ENCODE results near the gene TIGD7.
A peak's percentile ranks its signal among the peaks of the same experiment; 100 is the strongest.

TIGD7 gene, protein sequence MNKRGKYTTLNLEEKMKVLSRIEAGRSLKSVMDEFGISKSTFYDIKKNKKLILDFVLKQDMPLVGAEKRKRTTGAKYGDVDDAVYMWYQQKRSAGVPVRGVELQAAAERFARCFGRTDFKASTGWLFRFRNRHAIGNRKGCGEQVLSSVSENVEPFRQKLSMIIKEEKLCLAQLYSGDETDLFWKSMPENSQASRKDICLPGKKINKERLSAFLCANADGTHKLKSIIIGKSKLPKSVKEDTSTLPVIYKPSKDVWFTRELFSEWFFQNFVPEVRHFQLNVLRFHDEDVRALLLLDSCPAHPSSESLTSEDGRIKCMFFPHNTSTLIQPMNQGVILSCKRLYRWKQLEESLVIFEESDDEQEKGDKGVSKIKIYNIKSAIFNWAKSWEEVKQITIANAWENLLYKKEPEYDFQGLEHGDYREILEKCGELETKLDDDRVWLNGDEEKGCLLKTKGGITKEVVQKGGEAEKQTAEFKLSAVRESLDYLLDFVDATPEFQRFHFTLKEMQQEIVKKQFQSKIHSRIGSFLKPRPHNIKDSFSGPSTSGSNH

GRCh38 chr16:3305109-3306068 is at the start of gene TIGD7, which contains the start of gene ZNF75A:
Gene TIGD7 (minus strand): TSS chr16:3305430. CDS start chr16:3300614, 4,816 bp downstream.
Gene ZNF75A (plus strand): TSS chr16:3305497. CDS start chr16:3308429, 2,932 bp downstream.
- DNase-seq, result peak; percentile 53 to 97 (median 91)

DNA sequence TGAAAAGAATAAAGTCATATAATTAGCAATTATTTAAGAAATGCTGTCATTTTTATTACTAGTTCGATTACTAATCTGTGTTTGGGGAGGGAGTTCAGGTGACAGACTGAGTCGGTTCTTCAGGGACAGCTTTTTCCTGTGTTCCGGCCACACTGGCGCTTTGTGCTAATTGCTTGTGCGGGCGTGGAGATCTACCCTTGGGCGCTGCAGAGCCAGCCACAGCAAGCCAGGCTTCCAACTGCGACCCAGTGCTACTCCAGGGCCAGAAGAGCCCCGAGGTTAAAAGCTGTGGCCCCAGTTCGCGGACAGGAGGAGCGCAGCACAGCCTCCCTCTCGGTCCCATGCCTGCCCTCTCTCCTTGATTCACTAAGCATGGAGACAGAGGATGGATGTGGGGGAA is 43.9 kb upstream of the TIGD7 start:
- DNase-seq, result no peak

DNA sequence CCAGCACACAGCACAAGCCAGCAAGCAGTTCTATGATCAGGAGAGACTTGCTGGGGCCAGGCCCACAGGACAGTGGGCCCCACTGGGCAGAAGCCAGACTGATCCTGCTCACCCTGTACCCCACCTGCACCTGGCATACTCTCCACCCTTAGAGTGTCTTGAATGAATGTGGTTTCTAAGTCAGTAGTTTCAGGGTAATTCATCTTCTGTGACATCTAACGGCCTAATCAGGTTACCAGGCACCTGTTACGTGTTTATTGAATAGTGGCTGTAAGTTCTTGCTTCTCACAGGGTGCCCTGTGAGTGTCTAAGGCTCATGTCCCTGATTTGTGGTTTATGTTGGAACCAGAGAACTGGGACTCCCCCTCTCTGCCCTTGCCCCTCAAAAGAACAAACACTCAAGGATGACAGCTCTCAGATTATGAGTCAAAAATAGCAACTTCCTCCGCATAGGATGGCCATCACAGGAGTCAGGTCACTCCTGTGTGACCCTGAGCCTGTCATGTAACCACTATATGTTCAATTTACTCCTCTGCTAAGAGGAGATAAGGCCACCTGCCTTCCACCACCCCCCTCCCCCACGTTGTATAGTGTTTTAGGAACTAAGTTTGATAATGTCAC is 43.4 kb upstream of the TIGD7 start:
- DNase-seq, result no peak

DNA sequence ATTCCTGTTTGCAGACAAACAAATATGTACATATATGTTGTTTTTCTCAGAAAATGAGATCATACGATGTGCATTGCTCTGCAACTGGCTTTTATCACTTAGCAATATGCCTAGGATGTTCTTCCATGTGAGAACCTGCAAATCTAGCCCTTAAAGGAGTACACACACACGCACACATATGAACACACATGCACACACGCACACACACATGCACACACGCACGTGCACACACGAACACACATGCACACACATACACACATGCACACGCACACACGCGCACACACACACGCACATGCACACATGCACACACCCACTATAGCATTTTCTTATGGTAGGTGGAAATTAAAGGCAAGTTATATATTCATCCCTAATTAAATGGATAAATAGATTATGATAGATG is 42.4 kb upstream of the TIGD7 start:
- DNase-seq, result no peak

DNA sequence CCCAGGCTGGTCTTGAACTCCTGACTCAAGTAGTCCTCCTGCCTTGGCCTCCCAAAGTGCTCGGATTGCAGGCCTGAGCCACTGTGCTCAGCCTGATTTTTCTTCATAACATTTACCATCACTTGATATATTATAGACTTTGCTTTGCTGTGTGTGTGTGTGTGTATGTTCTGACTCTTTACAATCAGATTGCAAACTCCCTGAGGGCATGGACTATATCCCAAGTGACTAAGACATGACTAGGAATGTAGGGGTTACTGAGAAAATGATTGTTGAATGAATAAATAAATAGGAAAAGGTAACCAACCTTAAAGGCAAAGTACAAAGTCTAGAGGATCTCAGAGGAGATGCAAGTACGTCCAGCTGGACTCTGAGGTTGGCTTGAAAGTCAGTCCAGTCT is 40.8 kb upstream of the TIGD7 start:
- no peak for DNase-seq

GRCh38 chr16:3328643-3329042 is 23.4 kb upstream of the TIGD7 start:
- DNase-seq, result no peak

GRCh38 chr16:3328104-3328503 is 22.9 kb upstream of the TIGD7 start:
- no peak for DNase-seq

- DNase-seq, result no peak
Measured at GRCh38 chr16:3327514-3327913, 22.3 kb upstream of the TIGD7 start.

DNA sequence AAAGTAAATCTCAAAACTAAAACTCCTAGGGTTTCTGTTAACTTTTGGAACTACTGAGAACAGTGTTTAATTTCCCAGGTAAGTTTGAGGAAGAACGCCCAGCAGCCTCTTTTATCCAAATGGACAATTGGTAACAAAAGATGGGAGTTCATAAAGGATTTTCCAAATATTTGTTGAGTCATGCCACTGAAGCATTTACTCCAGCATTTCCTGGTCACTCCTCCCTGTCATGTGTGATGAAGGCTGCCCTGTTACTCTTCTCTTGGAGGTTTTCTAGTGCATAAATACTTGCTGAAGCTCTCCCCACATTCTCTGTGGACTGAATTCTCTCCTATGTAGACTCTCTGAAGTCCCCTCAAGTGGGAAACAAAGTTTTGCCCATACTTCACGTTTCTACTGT is 16.6 kb upstream of the TIGD7 start:
- no peak for DNase-seq

GRCh38 chr16:3317315-3317999 is 12.2 kb upstream of the TIGD7 start:
- DNase-seq, result no peak

DNA sequence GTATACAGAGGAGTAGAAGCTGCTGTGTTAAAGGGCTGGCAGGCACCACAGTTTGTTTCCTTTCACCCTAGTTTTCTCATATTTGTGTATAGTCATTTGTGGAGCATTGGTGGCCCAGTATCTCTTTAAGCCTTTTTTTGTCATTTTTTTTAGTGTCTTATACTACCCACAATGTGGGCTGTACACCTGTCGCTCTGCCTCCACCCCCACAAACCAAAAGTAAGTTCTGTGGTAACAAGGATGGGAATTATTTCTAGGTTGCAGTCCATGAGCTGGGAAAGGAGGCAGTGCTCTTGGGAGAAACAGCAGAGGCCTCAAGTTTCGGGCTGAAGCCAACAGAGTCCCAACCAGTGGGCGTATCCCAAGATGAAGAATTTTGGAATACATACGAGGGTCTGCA is 6.3 kb upstream of the TIGD7 start:
- no peak for DNase-seq

DNA sequence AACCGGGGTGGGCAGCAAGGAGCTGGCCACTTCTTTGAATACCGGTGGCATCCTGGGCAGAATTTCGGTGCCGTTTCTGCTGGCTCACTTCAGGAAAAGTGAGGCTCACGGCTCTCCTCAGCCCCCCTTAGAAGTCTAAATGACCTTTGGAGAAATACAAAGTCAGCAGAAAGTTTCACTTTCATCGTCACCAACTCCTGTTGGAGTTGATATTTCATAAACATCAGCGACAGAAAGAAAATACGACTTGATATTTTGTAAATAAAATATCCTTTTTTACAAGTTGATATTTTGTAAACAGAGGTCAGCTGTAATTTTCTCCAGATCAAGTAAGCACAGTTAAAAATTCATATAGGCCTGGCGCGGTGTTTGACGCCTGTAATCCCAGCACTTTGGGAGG is 848 bp upstream of the TIGD7 start:
- DNase-seq, result no peak

DNA sequence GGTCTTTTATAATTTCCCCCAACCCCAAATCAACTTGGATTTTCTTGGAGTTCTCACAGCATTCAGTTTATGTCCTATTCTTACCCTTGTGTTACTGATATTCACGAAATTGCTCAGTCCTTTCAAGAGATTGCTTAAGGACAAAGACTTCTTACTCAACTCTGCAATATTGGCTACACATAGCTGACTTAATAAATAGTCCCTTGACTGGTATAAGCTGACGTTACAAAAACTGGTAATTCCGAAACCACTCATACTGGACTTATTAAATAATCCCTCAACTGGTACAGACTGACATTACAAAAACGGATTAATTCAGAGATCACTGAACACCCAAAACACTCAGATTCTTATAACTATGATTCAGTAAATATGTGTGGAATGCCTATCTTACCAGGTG is 860 bp downstream of the TIGD7 start:
- DNase-seq, result no peak

DNA sequence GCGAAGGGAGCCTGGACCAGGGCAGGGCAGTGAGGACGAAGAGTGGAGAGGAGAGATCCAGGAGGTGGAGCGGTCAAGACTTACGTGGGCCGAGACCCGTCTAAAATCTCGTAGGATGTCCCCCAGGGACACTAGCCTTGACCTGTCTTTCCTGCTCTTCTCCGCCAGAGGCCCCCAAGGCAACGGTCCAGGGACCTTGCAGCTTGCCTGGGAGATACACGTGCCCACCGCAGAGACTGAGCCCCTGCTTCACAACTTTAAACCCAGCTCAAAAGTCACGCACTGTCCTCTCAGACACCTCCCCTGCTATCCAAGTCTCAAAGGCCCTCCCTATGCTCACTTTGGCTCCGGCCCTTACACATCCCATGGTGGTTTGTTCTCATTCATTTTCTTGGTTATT is 9.4 kb downstream of the TIGD7 start:
- peak in 11 of 56 donors; percentile 6 to 48 (median 14) for DNase-seq

DNA sequence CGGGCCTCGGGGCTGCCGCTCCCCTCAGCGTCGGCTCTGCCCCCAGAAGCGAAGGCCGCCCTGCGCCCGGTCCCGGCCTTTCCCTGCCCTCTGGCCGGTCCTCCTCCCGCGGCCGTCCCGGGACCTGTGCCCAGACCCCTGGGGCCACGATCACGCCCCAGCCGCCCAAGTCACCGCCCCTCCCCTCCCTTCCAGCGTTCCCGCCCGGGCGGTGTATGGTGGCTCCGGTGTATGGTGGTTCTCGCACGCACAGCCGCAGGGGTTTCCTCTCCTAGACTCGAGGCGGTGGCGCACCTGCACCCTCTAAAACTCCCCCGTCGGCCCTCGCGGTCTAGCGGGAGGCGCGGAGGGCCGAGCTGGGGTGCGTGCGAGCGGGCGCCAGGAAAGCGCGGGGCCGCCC is 10.0 kb downstream of the TIGD7 start:
- DNase-seq, result peak in 1 of 56 donors; percentile 4

DNA sequence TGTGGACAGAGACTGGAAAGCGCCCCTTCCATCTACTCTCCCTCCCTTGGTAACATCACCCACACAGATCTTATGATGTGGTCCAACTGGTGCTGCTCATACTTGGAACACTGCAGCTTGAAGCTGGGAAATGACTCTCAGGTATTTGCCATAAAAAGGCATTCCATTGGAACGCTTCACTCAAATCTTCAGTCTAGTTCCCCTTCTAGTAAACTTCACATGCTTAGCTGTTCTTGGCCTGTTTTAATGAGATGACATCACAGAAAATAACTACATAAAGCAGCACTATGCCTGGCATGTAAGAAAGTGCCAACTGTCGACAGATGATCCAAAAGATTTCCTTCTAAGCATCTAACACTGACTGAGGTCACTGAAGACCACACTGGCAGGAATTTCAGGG is 12.6 kb downstream of the TIGD7 start:
- no peak for DNase-seq

DNA sequence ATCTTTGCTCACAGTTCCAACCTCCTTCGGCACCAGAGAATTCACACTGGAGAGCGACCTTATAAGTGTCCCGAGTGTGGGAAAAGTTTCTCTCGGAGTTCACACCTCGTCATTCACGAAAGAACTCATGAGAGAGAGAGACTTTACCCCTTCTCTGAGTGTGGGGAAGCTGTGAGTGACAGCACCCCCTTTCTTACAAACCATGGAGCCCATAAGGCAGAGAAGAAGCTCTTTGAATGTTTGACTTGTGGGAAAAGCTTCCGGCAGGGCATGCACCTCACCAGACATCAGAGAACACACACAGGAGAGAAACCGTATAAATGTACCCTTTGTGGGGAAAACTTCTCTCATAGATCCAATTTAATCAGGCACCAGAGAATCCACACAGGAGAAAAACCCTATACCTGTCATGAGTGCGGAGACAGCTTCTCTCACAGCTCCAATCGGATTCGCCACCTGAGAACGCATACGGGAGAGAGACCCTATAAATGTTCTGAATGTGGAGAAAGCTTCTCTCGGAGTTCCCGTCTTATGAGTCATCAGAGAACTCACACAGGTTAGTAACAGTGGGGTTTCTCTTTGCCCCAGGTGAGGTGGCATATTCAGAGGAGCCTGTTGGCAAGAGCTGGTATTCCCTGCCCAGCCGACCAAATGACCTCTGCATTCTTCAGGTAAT is 15.1 kb downstream of the TIGD7 start:
- DNase-seq, result no peak

- DNase-seq, result no peak
Measured at GRCh38 chr16:3285131-3285530, 20.1 kb downstream of the TIGD7 start.

- peak in 2 of 56 donors; percentile 41 to 51 for DNase-seq
Measured at GRCh38 chr16:3283543-3284447, 21.4 kb downstream of the TIGD7 start.

Measured in nucleus accumbens (tissue), 56 donors.